SKM-1 treated with dmso at 0.1 percent for 144 hours (cell line): Measurements from ENCODE around the gene S100B.
"Not testable (repeated sequence)": the region's sequence is repeated elsewhere in the genome, so short reads cannot be mapped to it uniquely, and the experiment has no call there.

Experiments used
- DNase-seq: peaks from one replicate; lab custom pipeline; 2025; ENCODE audit not compliant: unreplicated experiment; lab: John Stamatoyannopoulos, UW

S100B gene

DNA sequence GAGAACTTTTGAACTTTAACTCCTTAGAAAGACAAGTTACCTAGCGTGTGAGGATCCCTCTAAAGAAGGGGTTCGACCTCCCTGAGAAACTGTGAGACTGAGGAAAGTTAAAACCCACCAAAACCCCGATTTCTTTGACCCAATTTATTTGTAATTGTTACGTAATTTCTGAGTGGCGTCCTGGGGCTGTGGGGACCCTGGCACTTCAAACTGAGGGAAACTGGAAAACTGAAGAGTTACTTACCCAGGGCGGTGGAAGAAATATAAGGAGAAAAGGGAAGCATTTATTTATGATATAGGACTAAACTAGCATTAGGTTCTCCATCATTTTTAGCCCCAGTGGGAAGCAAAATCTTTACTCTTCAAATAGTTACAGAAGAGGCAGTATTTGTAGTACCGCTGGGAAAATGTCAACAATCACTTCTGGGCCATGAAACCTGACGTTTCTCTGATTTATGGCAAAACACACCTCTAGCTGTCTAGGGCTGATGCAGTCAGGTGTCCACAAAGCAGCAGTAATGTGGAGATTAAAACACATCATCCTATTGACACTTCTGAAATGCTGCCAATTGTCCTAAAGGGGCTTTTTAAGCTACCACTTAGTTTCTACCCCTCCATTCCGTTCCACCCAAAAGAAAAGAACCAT, 430 bp downstream of the S100B start:
- no peak for DNase-seq

- no peak for DNase-seq
Measured at GRCh38 chr21:46603228-46603627, 1.7 kb downstream of the S100B start.

DNA sequence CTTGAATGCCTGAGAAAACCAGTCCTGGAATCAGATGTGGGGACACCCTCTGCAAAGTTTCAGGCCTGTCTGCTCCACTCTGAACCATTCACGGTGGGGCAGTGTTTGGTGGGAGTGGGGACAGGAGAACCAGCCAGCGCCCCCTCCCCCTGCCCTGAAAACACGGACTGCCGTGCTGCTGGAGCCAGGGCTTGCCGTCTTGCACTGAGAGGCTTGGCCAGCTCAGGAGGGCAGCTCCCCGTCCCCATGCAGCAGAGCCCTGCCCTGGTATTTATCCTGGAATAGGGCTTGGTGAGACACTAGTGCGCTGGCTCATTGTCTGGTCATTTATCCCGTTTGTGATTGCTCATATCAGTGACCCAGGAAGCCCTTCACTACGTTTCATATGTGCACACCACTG, 3.9 kb downstream of the S100B start:
- no peak for DNase-seq

- no peak for DNase-seq
Measured at GRCh38 chr21:46600305-46600704, 4.6 kb downstream of the S100B start.

- DNase-seq: no peak
Measured at GRCh38 chr21:46598581-46599572, 6.0 kb downstream of the S100B start.

- no peak for DNase-seq
Measured at GRCh38 chr21:46597896-46598343, 7.0 kb downstream of the S100B start.

DNA sequence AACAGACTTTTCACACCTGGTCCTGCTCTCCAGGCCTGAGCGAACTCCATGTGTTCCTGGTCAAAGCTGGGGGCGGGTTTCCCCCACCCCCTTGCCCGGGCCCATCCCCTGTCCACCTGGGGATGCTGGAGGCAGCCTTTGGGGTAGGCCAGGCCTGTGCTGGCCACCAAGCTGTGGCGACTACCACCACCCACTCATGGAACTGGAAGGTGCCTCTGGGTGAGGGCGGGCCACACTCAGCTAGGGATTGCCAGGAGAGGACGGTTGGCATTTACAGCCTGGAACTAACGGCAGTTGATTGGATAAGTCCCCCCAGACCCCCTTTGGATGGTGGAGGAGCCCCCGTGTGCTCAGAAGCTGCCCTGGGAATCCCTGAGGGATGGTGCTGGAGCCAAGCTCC, 7.9 kb downstream of the S100B start:
- no peak for DNase-seq

- DNase-seq: no peak
Measured at GRCh38 chr21:46596201-46596600, 8.7 kb downstream of the S100B start.

GRCh38 chr21:46594276-46594675, 10.6 kb downstream of the S100B start:
- DNase-seq: no peak

DNA sequence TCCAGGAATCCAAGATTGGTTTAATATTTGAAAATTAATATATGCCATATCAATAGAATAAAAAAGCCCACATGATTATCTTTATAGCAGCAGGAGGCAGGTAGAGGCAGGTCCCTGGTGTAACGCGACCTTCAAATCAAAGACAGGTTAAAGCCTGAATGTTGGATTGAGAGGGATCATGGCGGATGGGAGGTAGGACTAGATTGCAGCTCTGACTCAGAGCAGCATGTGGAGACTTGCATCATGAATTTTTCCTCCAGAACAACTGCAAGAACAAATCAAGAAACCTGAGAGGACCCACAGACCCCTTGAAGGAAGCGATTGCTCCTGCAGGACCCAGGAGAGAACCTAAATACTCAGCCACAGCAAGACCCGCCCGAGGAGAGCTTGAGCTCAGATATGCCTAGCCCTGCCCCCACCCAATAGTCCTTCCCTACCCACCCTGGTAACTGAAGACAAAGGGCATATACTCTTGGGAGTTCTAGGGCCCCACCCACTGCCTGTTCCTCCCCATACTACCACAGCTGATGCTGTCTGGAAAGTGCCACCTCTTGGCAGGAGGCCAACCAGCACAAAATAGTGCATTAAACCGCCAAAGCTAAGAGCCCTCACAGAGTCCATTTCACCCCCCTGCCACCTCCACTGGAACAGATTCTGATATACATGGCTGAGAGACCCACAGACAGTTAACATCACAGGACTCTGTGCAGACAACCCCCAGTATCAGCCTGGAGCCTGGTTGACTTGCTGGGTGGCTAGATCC, 19.5 kb downstream of the S100B start:
- DNase-seq: no peak

- DNase-seq: no peak
Measured at GRCh38 chr21:46581780-46582307, 23.0 kb downstream of the S100B start.

DNA sequence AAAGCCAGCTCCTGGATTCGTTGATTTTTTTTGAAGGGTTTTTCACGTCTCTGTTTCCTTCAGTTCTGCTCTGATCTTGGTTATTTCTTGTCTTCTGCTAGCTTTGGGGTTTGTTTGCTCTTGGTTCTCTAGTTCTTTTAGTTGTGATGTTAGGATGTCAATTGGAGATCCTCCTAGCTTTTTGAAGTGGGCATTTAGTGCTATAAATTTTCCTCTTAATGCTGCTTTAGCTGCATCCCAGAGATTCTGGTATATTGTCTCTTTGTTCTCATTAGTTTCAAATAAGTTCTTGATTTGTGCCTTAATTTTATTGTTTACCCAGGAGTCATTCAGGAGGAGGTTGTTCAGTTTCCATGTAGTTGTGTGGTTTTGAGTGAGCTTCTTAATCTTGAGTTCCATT, 25.5 kb downstream of the S100B start:
- not testable (repeated sequence) for DNase-seq

GRCh38 chr21:46577786-46578185, 27.1 kb downstream of the S100B start:
- DNase-seq: not testable (repeated sequence)

GRCh38 chr21:46572850-46573249, 32.0 kb downstream of the S100B start:
- DNase-seq: no peak

DNA sequence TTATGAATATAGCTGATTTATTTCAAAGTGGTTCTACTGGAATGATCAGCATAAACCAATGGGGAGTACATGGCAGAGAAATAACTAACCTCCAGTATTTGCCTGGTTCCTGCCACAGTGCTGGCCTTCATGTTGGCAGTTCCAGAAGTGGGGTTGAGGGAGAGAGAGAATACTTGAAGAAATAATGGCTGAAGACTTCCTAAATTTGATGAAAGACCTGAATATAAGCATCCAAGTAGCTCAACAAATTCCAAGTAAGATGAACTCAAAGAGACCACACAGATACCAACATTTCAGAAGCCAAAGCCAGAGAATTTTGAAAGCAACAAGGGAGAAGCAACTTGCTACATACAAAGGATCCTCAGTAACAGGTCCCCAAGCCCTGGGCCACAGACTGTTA, 34.3 kb downstream of the S100B start:
- no peak for DNase-seq

DNA sequence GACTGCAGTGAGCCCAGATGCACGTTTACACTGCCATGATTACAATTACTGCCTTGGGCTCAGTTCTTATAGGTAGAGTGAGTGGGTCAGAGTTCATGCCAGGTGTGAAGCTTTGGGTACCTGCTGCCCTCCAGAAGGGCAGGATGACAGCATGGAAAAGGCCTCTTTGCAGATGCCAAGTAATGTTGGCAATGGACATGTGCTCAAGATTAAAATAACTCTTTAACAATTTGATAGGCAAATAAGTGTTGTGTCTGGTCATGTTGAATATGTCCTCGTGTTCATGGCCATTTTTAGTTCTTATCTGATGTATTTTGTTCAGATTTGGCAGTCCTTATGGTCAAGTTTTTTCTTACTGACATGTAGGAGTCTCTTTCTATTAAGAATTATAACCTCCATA, 34.8 kb downstream of the S100B start:
- no peak for DNase-seq

GRCh38 chr21:46569081-46569480, 35.8 kb downstream of the S100B start:
- no peak for DNase-seq

DNA sequence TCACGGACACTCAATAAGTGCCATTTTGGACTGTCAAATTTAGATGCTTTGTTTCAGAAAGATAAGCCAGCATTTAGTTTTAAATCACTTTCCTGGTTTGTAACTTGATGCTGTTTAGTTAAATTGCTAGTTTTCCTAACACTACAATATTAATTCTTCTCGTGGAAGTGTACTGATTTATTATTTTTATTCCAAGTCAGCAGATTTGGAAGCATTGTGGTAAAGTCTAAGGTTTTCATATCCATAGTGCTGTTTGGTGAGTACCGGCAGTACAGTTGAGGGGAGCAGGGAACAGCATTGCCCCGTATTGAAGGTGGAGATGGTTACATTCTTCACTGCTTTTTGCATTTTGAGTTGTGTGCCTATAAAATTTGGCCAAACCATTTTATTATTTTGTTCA, 36.3 kb downstream of the S100B start:
- no peak for DNase-seq

DNA sequence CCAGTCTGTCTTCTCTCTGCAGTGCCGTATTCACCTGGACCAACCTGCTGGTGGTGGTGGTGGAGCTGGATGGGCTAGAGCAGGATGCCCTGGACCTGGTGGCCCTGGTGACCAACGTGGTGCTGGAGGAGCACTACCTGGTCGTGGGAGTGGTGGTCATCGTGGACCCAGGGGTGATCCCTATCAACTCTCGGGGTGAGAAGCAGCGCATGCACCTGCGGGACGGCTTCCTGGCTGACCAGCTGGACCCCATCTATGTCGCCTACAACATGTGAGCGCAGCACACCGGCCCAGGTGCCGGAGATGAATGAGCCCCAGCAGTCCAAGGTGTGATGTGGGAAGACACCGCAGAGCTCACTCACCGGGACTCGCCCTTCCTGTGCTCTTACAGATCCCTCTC, 37.5 kb downstream of the S100B start:
- DNase-seq: no peak

GRCh38 chr21:46564391-46564790, 40.5 kb downstream of the S100B start:
- DNase-seq: no peak

GRCh38 chr21:46562964-46563607, 41.8 kb downstream of the S100B start:
- DNase-seq: no peak
